Testis (tissue), 3 donors: ENCODE measurements around the gene AGAP2. TPM values are rescaled to one million over a fixed set of nuclear protein-coding genes. Genes with fewer than 3 reads are reported as not detected.

Source experiments
- DNase-seq: peaks from one replicate; pipeline ENCODE4 v3.0.0-alpha.2; 2019
- H3K27ac ChIP-seq, 2 donors: fragments of 200-600 bp; sonication (generic); one replicate each; pipeline ENCODE4 v1.5.1; 2019
- H3K27me3 ChIP-seq: fragments of 200-600 bp; sonication (generic); one replicate; pipeline ENCODE4 v1.5.1; 2019
- H3K36me3 ChIP-seq: fragments of 200-600 bp; sonication (generic); one replicate; pipeline ENCODE4 v1.5.1; 2017; ENCODE audit warnings: low read depth; ENCODE audit errors: missing control alignments
- H3K4me1 ChIP-seq: fragments of 200-600 bp; sonication (generic); one replicate; pipeline ENCODE4 v1.5.1; 2019
- H3K4me3 ChIP-seq, 2 donors: fragments of 200-600 bp; sonication (generic); one replicate each; pipeline ENCODE4 v1.5.1; 2017 to 2019
- H3K9me3 ChIP-seq: fragments of 200-600 bp; sonication (generic); one replicate; pipeline ENCODE4 v1.5.1; 2017
- CTCF ChIP-seq, 3 experiments: fragments of 450-650 bp in 2 of 3; fragments of 200-600 bp in 1 of 3; sonication (generic) in 1 of 3; IDR thresholded peaks; one replicate each; pipeline ENCODE4 v1.5.1; 2016 to 2019; ENCODE audit warnings: antibody characterized with exemption in 3 of 3, mild to moderate bottlenecking in 2 of 3, moderate library complexity in 1 of 3
- POLR2A ChIP-seq: fragments of 450-650 bp; IDR thresholded peaks from one replicate; pipeline ENCODE4 v1.6.1; 2017; ENCODE audit warnings: antibody characterized with exemption, mild to moderate bottlenecking, moderate library complexity
- WGBS, 2 donors: methylation state at CpG; one replicate each; pipeline ENCODE4 v1.1.5; 2018; 5-methylcytosine and 5-hydroxymethylcytosine counted together
- intact Hi-C: fragments of 100-400 bp; cut with DNase I; formaldehyde crosslinking; loops from one replicate; pipeline ENCODE4 v1.15.1; 2023; ENCODE audit warnings: low total_unique reads
- polyA plus RNA-seq: library from polyadenylated mRNA; stranded (reverse); fragments of 350-450 nt; fragmentation: Illumina TruSeq; extraction: RNeasy Lipid Tissue Mini Kit (QIAGEN cat#74804); gene quantifications from one replicate; pipeline ENCODE4 v1.2.3, GENCODE V29; 2014; ENCODE audit warnings: low read depth, low replicate concordance; ENCODE audit not compliant: insufficient read depth
- total RNA-seq, 2 donors: library from RNA; depleted of rRNA; stranded (reverse); fragments of >200 nt; gene quantifications; one replicate each; pipeline ENCODE4 v1.2.3, GENCODE V29; 2016

AGAP2 gene
- total and polyA plus RNA-seq, 3 donors from 2014 or later, result 1.9 to 3.2 (median 2.7) TPM

GRCh38 chr12:57720606-57721595, 17.6 kb downstream of the AGAP2 start:
- intact Hi-C loops, result no loop called here
- Histone ChIP-seq H3K4me3 (no peak overlapping the region), H3K27me3 (no peaks in the 10 kb centered on the region), H3K27ac (no peak overlapping the region), H3K9me3 (no peaks in the 10 kb centered on the region), H3K4me1 (no peaks in the 10 kb centered on the region), H3K36me3 (no peaks in the 10 kb centered on the region)
- TF ChIP-seq POLR2A (no peak), CTCF (IDR thresholded peaks at IDR 0.05) (no peak)
- WGBS, 2 donors, result 86 to 93% methylated on average over 8 to 11 of the region's 11 CpGs
- no peak for DNase-seq

- no peak for DNase-seq
- no peaks in the 10 kb centered on the region for H3K27me3 ChIP-seq
- 92 to 95% methylated on average over 13 to 20 of the region's 20 CpGs for WGBS, 2 donors
Measured at GRCh38 chr12:57719777-57720605, 18.6 kb downstream of the AGAP2 start.

GRCh38 chr12:57718641-57719528, 19.7 kb downstream of the AGAP2 start:
- intact Hi-C loops, result no loop called here
- H3K27me3 ChIP-seq, result no peaks in the 10 kb centered on the region
- no peaks in the 10 kb centered on the region for H3K4me1 ChIP-seq
- H3K36me3 ChIP-seq, result no peaks in the 10 kb centered on the region
- TF ChIP-seq POLR2A (no peak), CTCF (IDR thresholded peaks at IDR 0.05) (no peak)
- H3K27ac ChIP-seq, result no peak overlapping the region
- WGBS, 2 donors, result 93 to 96% methylated on average over 15 of the region's 15 CpGs
- no peak overlapping the region for H3K4me3 ChIP-seq
- H3K9me3 ChIP-seq, result no peaks in the 10 kb centered on the region
- DNase-seq, result no peak

More at GRCh38 chr12:57719777-57720605, 18.6 kb downstream of the AGAP2 start:
- no peak overlapping the region for H3K4me3 ChIP-seq
- intact Hi-C loops, result no loop called here
- H3K36me3 ChIP-seq, result no peaks in the 10 kb centered on the region
- no peaks in the 10 kb centered on the region for H3K4me1 ChIP-seq
- no peak overlapping the region for H3K27ac ChIP-seq
- H3K9me3 ChIP-seq, result no peaks in the 10 kb centered on the region
- TF ChIP-seq POLR2A (no peak), CTCF (IDR thresholded peaks at IDR 0.05) (no peak)

GRCh38 chr12:57717846-57718640, 20.5 kb downstream of the AGAP2 start:
- H3K36me3 ChIP-seq, result no peaks in the 10 kb centered on the region
- 94% methylated on average over 22 of the region's 22 CpGs for WGBS, 2 donors

More at GRCh38 chr12:57717846-57718640, 20.5 kb downstream of the AGAP2 start:
- H3K27ac ChIP-seq, result no peak overlapping the region
- DNase-seq, result no peak
- intact Hi-C loops, result no loop called here
- no peaks in the 10 kb centered on the region for H3K9me3 ChIP-seq
- no peaks in the 10 kb centered on the region for H3K4me1 ChIP-seq
- H3K4me3 ChIP-seq, result no peak overlapping the region
- TF ChIP-seq POLR2A, result no peak
- no peak for TF ChIP-seq CTCF (IDR thresholded peaks at IDR 0.05)
- no peaks in the 10 kb centered on the region for H3K27me3 ChIP-seq
